Calu3 (cell line): ENCODE data around the gene PLA2G6. TPM values are rescaled to one million over a fixed set of nuclear protein-coding genes. Genes with fewer than 3 reads are reported as not detected.

Experiments
- BruUV-seq: library from RNA; stranded (reverse); fragments of 400-500 nt; replicated peaks from 2 replicates; lab custom pipeline; 2021; lab: Mats Ljungman, UMichigan
- CTCF ChIA-PET: fragments of 300-600 bp; sonication (Branson Sonifier 250); formaldehyde crosslinking; loops from one replicate; lab custom pipeline; 2022; ENCODE audit warnings: antibody characterized with exemption; lab: Charles Lee
- DNase-seq: peaks from one replicate; pipeline ENCODE4 v3.0.0; 2022
- H3K27ac Mint-ChIP-seq: one replicate; pipeline ENCODE4 v1.8.0; 2022; ENCODE audit warnings: mixed read lengths; ENCODE audit not compliant: unreplicated experiment
- H3K27me3 Mint-ChIP-seq: one replicate; pipeline ENCODE4 v1.8.0; 2022; ENCODE audit warnings: mixed read lengths; ENCODE audit not compliant: unreplicated experiment
- H3K36me3 Mint-ChIP-seq: one replicate; pipeline ENCODE4 v1.8.0; 2022; ENCODE audit warnings: mild to moderate bottlenecking, moderate library complexity, mixed read lengths; ENCODE audit not compliant: insufficient read depth, unreplicated experiment
- H3K4me1 Mint-ChIP-seq: one replicate; pipeline ENCODE4 v1.8.0; 2022; ENCODE audit warnings: mild to moderate bottlenecking, low read depth, mixed read lengths; ENCODE audit not compliant: unreplicated experiment
- H3K4me3 Mint-ChIP-seq: one replicate; pipeline ENCODE4 v1.8.0; 2022; ENCODE audit warnings: mild to moderate bottlenecking, low read depth, moderate library complexity, mixed read lengths; ENCODE audit not compliant: unreplicated experiment
- H3K9me3 Mint-ChIP-seq: one replicate; pipeline ENCODE4 v1.8.0; 2022; ENCODE audit warnings: low read depth, mixed read lengths; ENCODE audit not compliant: unreplicated experiment
- intact Hi-C: fragments of 100-400 bp; cut with micrococcal nuclease; formaldehyde crosslinking; loops from one replicate; pipeline ENCODE4 v1.10.0; 2022; ENCODE audit not compliant: unreplicated experiment
- total RNA-seq: library from RNA; stranded (reverse); gene quantifications from 2 replicates; pipeline ENCODE4 v1.2.3, GENCODE V29; 2022
- TF ChIP-seq, protein P1 (sequence below): fragments of 200-600 bp; IDR thresholded peaks from one replicate; pipeline ENCODE4 v1.8.0; 2022; ENCODE audit warnings: antibody characterized with exemption; ENCODE audit not compliant: unreplicated experiment

The PLA2G6 gene
- total RNA-seq, 1 experiment from 2014 or later, result 43.5 TPM

DNA sequence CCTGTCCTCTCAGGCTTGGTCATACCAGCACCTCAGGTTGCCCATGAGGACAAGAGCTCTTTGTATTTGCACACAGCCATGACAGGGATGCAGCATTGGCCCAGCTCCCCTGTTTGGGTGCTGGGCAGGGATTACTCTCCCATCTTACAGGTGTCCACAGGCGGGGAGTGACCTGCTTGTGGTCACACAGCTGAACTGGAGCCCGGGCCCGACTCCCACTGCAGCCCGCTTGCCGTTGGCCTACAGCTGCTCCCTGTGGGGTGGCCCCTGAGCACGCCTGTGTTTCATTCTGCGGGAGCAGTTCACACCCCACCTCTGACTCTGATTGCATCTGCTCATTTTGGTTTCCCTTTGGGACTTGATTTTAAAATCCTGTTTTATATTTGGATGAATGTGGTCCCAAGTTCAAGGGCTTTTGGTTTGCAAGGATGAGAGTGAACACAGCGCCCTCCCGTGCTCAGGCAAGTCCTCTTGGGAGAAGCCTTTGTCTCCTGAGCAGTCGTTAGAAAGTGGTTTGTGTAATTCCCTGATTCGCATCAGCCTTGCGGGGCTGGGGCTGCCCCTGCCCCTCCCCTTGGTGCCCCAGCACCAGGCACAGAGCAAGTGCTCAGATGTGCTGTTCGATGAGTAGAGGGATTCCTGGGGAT, 115.1 kb downstream of the PLA2G6 start:
- CTCF ChIA-PET, result no interaction called here
- Mint-ChIP-seq H3K27ac (no peak overlapping the region), H3K27me3 (no peaks in the 10 kb centered on the region), H3K4me1 (no peaks in the 10 kb centered on the region), H3K9me3 (no peaks in the 10 kb centered on the region), H3K36me3 (peaks cover 58% of the 10 kb centered on the region), H3K4me3 (no peak overlapping the region)
- TF ChIP-seq, protein P1, sequence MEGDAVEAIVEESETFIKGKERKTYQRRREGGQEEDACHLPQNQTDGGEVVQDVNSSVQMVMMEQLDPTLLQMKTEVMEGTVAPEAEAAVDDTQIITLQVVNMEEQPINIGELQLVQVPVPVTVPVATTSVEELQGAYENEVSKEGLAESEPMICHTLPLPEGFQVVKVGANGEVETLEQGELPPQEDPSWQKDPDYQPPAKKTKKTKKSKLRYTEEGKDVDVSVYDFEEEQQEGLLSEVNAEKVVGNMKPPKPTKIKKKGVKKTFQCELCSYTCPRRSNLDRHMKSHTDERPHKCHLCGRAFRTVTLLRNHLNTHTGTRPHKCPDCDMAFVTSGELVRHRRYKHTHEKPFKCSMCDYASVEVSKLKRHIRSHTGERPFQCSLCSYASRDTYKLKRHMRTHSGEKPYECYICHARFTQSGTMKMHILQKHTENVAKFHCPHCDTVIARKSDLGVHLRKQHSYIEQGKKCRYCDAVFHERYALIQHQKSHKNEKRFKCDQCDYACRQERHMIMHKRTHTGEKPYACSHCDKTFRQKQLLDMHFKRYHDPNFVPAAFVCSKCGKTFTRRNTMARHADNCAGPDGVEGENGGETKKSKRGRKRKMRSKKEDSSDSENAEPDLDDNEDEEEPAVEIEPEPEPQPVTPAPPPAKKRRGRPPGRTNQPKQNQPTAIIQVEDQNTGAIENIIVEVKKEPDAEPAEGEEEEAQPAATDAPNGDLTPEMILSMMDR, result no peak
- intact Hi-C loops, result no loop called here
- no TSS peak for BruUV-seq
- no peak for DNase-seq

- BruUV-seq, result no TSS peak
- Mint-ChIP-seq H3K4me3 (no peak overlapping the region), H3K9me3 (no peaks in the 10 kb centered on the region), H3K36me3 (peaks cover 61% of the 10 kb centered on the region), H3K27me3 (no peaks in the 10 kb centered on the region), H3K4me1 (no peaks in the 10 kb centered on the region), H3K27ac (no peak overlapping the region)
- no peak for DNase-seq
- CTCF ChIA-PET, result no interaction called here
- TF ChIP-seq, protein P1, result no peak
- intact Hi-C loops, result no loop called here
Observed at GRCh38 chr22:38065539-38065938, 116.1 kb downstream of the PLA2G6 start.

DNA sequence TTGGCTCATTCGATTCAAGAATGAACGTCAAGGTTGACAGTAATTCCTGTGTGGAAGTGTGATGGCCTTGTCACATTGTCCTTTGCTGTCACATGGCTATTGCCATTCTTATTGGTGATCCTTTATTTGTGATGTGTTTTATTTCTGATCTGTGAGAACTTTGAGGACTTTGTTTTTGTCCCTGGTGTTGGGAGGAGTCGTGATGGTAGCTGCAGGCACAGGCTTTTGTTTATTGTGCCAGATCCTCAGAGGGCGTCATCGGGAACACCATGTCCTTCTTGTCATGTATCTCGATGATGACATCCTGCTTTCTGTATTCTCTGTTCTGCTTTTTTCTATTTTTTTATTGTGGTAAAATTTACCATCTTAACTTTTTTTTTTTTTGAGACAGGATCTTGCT, 118.8 kb downstream of the PLA2G6 start:
- H3K4me3 Mint-ChIP-seq, result no peak overlapping the region
- no peaks in the 10 kb centered on the region for H3K9me3 Mint-ChIP-seq
- peaks cover 7% of the 10 kb centered on the region for H3K4me1 Mint-ChIP-seq
- intact Hi-C loops, result no loop called here
- DNase-seq, result no peak
- CTCF ChIA-PET, result no interaction called here
- TF ChIP-seq, protein P1, result no peak
- H3K27ac Mint-ChIP-seq, result no peak overlapping the region
- no peaks in the 10 kb centered on the region for H3K27me3 Mint-ChIP-seq
- BruUV-seq, result no TSS peak
- H3K36me3 Mint-ChIP-seq, result peaks cover 76% of the 10 kb centered on the region

Other genes with a start within 250 kb of the PLA2G6 start
- gene C22orf23, start 228.2 kb downstream of the PLA2G6 start, total RNA-seq, result 0.52 and 0.69 TPM in 2 replicates
- gene POLR2F, start 228.1 kb downstream of the PLA2G6 start, total RNA-seq, result 105 and 111 TPM in 2 replicates
- gene SOX10, start 197.3 kb downstream of the PLA2G6 start, total RNA-seq, result not detected in 2 replicates
- 54.2 and 58.3 TPM in 2 replicates for gene PICK1, start 124.4 kb downstream of the PLA2G6 start, total RNA-seq
- gene SLC16A8, start 97.6 kb downstream of the PLA2G6 start, total RNA-seq, result not detected in 2 replicates
- 51.2 and 68.2 TPM in 2 replicates for gene BAIAP2L2, start 71.1 kb downstream of the PLA2G6 start, total RNA-seq
- 62.4 and 64.8 TPM in 2 replicates for gene MAFF, start 20.2 kb upstream of the PLA2G6 start, total RNA-seq
- 113 and 114 TPM in 2 replicates for gene TMEM184B, start 91.2 kb upstream of the PLA2G6 start, total RNA-seq
- gene CSNK1E, start 135.6 kb upstream of the PLA2G6 start, total RNA-seq, result 172 and 178 TPM in 2 replicates